Bone marrow (tissue), 2 donors: Measurements from ENCODE around the gene FNDC10.

Source experiments
- DNase-seq, 2 donors: peaks; one replicate each; lab custom pipeline; 2025; lab: John Stamatoyannopoulos, UW

Gene FNDC10

DNA sequence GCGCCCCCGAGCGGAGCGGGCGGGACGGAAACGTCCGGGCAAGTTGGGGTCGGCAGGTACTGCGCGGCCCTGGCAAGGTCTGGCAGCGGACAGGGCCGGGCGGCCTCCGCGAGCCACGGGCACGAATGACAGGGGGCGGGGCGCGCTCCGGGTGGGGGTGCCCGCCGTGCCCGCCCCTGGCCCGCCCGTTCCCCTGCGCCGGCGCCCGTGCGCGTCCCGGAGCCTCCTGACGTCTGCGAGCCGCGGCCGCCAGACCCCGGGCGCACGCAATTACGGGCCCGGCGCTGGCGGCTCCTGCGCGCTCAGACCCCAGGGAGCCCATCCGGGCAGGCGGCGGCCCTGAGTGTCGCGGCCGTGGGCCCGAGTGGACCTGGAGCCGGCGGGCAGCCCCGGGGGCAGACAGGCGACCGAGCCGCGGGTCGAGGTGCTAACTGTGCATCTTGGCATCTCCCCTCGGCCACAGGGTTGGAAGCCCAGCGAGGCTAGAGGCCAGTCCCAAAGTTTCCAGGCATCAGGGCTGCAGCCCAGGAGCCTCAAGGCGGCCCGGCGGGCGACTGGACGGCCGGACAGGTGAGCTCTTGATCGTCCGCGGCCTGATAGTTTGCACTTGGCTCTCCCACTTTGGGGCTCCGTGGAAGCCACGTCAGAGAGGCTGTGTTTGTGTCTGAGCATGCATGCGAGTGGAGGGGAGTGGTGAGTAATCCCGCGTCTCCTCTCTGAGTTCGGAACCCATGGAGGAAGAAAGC lies 16.3 kb upstream of the FNDC10 start:
- peak in 1 of 2 donors; percentile 50 for DNase-seq

GRCh38 chr1:1615256-1616044 lies 15.5 kb upstream of the FNDC10 start, which contains the start of gene MIB2:
MIB2 (plus strand) TSS chr1:1615500; CDS start chr1:1623453, 7,953 bp downstream.
- peak; percentile 92 to 93 for DNase-seq

- DNase-seq = no peak
These were observed 15.0 kb upstream of the FNDC10 start for GRCh38 chr1:1614954-1615255.

DNA sequence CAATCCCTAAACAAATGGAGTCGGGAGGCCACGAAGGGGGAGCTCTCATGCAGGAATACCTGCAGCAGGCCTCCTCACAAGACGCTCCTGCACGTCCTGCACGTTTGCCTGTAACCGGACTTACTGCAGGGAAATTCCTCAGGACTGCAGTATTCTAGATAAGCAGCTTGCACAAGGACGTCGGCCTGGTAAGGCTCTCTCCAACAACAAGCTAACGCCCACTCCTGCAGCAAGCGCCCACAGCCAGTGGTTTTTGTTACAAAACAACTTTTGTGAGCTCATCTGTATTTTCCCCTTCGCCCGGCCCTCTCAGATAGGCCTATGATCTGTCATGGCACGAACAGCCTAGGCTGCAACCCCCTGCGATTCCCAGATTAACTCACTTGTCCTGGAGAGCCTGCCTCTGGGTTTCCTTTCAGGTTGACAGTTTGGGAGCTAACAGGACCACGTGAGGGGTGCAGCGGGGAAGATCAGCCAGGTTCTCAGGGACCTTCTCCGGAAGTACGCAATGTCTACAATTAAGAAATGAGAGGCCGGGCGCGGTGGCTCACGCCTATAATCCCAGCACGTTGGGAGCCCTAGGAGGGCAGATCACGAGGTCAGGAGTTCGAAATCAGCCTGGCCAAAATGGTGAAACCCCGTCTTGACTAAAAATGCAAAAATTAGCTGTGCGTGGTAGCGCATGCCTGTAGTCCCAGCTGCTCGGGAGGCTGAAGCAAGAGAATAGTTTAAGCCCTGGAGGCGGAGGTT lies 14.4 kb upstream of the FNDC10 start:
- peak in 1 of 2 donors; percentile 23 for DNase-seq

- no peak for DNase-seq
These were observed 13.7 kb upstream of the FNDC10 start for GRCh38 chr1:1613509-1614082.

DNA sequence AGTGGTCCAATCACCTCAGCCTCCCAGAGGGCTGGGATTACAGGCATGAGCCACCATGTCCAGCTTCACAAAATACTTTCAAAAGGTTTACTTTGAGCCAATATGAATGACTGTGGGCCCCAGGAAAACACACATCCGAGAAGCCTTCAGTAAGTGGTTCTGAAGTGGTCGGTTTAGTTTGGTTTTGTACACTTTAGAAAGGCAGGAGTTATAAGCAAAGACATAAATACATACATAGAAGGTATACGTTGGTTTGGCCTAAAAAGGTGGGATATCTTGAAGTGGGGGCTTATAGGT lies 12.1 kb upstream of the FNDC10 start:
- no peak for DNase-seq

GRCh38 chr1:1610796-1611195 lies 10.9 kb upstream of the FNDC10 start:
- DNase-seq = no peak

- no peak for DNase-seq
These were observed 10.0 kb upstream of the FNDC10 start for GRCh38 chr1:1609822-1610485.

DNA sequence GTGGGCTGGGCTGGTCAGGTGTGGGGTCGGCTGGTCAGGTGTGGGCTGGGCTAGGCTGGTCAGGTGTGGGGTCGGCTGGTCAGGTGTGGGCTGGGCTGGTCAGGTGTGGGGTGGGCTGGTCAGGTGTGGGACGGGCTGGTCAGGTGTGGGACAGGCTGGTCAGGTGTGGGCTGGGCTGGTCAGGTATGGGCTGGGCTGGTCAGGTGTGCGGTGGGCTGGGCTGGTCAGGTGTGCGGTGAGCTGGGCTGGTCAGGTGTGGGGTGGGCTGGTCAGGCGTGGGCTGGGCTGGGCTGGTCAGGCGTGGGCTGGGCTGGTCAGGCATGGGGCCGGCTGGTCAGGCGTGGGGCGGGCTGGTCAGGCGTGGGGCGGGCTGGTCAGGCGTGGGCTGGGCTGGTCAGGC lies 6.3 kb upstream of the FNDC10 start:
- no peak for DNase-seq

DNA sequence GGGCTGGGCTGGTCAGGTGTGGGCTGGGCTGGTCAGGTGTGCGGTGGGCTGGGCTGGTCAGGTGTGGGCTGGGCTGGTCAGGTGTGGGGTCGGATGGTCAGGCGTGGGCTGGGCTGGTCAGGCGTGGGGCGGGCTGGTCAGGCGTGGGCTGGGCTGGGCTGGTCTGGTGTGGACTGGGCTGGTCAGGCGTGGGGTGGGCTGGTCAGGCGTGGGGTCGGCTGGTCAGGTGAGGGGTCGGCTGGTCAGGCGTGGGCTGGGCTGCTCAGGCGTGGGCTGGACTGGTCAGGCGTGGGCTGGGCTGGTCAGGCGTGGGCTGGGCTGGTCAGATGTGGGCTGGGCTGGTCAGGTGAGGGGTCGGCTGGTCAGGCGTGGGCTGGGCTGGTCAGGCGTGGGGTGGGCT lies 5.8 kb upstream of the FNDC10 start:
- no peak for DNase-seq

DNA sequence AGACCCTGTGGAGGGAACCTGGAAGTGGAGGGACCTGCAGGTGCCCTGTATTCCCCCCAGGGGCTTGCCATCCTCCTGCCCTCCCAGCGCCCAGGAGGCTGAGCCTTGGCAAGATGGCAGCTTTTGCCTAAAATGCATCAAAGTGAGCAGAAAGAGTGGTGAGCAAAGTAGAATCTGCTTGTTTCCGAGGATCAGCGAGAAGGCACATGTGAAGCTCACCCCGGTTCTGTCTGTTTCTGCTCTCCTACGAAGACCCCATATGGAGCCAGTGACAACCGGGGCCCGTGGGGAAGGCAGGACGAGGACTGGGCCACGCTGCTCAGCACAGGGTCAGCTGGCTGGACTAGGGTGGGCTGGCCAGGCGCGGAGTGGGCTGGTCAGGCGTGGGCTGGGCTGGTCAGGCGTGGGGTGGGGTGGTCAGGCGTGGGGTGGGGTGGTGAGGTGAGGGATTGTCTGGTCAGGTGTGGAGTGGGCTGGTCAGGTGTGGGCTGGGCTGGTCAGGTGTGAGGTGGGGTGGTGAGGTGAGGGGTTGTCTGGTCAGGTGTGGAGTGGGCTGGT lies 5.2 kb upstream of the FNDC10 start:
- DNase-seq = no peak

DNA sequence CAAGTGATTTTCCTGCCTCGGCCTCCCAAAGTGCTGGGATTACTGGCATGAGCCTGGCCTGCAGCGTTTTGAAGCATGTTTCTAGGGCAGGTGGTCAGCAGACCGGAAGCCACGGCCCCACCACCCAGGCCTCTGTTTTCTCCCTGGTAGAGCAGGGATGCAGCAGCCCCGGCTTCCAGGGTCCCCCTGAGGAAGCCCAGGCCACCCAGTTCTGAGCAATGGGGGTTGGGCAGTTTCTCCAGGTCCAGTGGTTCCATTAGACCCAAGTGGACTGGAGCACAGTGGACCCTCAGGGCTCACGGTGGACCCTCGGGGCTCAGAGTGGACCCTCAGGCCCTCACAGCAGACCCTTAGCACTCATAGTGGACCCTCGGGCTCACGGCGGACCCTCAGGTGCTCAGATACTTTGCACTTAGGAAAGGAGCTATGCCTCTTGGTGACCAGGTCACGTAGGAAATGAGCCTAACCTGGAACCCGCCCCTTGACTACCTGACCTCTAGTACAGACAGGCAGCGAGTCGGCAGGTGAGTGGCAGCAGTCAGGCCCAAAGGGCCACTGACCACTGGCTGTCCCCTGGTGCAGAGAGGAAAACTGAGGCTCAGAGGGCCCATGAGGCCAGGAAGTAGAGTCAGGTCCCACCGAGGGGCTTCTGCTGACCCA lies 4.6 kb upstream of the FNDC10 start:
- DNase-seq = no peak

- no peak for DNase-seq
These were observed 3.9 kb upstream of the FNDC10 start for GRCh38 chr1:1603671-1604373.

DNA sequence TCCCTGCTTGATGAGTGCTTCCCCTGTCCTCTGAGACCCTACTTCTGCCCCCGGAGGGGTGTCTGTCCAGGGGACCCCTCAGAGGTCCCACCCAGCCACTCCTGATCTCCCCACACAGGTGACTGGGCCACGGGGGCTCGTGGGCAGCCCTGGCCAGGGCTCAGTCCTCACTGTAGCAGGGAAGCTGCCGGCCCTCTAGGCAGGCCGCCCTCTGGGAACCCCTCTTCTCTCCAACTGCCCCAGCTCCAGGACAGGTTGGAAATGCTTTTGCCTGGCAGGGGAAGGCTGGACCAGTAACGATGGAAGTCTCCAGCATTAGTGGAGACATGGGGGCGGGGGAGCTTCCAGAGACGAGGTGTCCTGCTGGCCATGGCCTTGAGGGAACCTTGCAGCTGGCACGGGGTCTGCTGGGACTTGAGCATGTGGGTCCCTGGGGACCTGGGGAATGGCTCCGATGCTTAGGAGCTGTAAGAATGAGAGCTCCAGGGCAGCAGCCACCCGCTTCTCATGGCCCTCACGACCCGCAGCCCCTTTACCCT lies 3.1 kb upstream of the FNDC10 start:
- no peak for DNase-seq

GRCh38 chr1:1602304-1602967 lies 2.5 kb upstream of the FNDC10 start:
- DNase-seq = no peak

GRCh38 chr1:1601564-1602303 lies 1.8 kb upstream of the FNDC10 start:
- DNase-seq = no peak

DNA sequence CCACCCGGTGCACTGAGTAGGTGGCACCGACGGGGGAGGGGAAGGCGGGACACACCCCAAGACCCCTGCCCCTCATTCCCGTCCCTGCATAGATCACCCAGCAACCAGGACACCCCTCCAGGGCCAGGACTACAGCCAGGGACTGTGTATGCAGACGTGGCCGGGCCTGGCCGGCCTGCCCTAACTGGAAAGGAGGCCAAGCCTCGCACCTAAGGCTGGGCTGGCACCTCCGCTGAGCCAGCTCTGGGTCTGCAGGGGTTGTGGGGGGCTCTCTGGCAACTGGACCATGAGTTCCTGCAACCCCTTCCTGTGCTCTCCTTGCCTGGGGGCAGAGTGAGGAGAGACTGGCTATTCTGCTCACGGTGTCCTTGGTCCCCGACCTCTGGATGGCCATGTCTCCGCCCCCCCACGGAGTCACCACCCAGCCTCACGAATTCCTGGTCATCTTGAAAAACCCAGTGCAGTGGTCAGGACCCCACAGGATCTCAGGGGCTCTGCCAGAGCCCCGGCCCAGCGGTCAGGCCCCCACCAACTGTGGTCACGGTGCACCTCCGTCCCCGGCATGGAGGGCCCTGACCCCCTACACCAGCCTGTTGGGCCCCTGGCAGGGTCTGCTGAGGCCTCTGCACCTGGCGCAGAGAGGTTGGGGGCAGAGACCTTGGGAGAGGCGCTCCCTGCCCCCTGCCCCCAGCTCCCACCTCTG lies 1.1 kb upstream of the FNDC10 start:
- DNase-seq = no peak
